ENCODE measurements around the gene LSM6.

LSM6 gene

DNA sequence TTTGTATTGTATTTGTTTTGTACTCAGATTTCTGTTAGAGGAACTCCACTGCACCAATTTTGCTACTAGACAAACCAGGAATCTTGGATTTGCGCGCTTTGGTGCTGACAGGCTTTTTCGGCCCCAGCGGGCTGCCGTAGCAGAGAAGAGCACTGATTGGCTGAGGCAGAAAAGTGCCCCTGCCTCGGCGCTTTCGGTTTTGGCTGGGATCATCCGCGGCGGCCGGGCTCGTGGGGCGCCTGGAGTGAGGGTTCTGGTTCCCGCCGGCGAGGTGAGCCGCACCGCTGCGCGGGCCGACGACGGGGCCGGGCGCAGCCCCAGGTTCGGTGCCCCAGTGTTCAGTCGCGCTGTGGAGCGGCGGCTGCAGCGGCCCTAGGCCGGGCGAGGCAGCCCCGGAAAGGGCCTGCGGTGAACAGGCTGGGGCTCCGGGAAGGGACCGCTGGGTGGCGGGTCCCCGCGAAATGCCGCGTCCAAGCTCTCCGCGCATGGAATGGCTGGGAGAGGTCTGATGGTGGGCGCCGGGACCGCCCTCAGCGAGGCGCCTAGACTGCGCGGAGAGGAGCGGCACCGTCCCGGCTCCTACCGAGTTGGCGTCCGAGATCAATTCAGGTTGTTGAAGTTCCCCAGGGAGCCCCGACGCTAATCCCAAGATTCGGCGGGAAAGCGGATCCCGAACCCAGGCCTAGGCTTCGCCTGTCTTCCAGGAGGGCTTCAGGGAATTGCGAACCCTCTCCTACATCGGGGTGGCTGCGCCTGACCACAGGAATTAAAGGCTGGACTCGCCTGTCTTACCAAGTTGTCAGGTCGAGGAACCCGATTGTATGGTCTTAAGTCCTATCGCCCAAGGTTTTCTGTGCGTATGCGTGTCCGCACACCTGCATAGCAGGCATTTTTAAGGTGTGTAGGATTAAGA is at the start of gene LSM6 (continued):
- TF ChIP-seq, protein P1, sequence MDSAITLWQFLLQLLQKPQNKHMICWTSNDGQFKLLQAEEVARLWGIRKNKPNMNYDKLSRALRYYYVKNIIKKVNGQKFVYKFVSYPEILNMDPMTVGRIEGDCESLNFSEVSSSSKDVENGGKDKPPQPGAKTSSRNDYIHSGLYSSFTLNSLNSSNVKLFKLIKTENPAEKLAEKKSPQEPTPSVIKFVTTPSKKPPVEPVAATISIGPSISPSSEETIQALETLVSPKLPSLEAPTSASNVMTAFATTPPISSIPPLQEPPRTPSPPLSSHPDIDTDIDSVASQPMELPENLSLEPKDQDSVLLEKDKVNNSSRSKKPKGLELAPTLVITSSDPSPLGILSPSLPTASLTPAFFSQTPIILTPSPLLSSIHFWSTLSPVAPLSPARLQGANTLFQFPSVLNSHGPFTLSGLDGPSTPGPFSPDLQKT (IDR thresholded peaks at IDR 0.05; ENCODE audit: borderline replicate concordance, low read depth, low read length), result no peak
- TF ChIP-seq ZNF837 (tag by site-specific recombination; IDR thresholded peaks at IDR 0.05) (no peak), ZBTB17 (tag by site-specific recombination; IDR thresholded peaks at IDR 0.05) (no peak; the same call in 1 of the 2 replicates), ZNF549 (tag by site-specific recombination; IDR thresholded peaks at IDR 0.05) (no peak), ZNF610 (tag by site-specific recombination; IDR thresholded peaks at IDR 0.05; ENCODE audit: borderline replicate concordance) (peak; percentile 52; the same call in 1 of the 2 replicates), ZNF660 (tag by site-specific recombination; IDR thresholded peaks at IDR 0.05) (0 out of 2 replicates have a peak, but pooled peaks have one; percentile 58), ZNF501 (tag by site-specific recombination; IDR thresholded peaks at IDR 0.05) (peak; percentile 62), ZNF544 (tag by site-specific recombination; IDR thresholded peaks at IDR 0.05) (no peak), ZNF830 (tag by site-specific recombination; IDR thresholded peaks at IDR 0.05; ENCODE audit: low read depth) (no peak), ZNF426 (tag by site-specific recombination; IDR thresholded peaks at IDR 0.05) (no peak), ZSCAN30 (tag by site-specific recombination; IDR thresholded peaks at IDR 0.05) (peak; percentile 56; the same call in 1 of the 2 replicates), SP2 (tag by site-specific recombination; IDR thresholded peaks at IDR 0.05) (peak; percentile 48; the same call in 1 of the 2 replicates), ZNF335 (tag by site-specific recombination; conservative IDR thresholded peaks at IDR 0.05) (peak; percentile 71), ZNF302 (tag by site-specific recombination; IDR thresholded peaks at IDR 0.05; ENCODE audit: low read depth) (no peak), ZNF596 (tag by site-specific recombination; IDR thresholded peaks at IDR 0.05) (0 out of 2 replicates have a peak, but pooled peaks have one; percentile 22), ZBTB8A (tag by site-specific recombination; IDR thresholded peaks at IDR 0.05) (peak; percentile 79), ZNF473 (tag by site-specific recombination; IDR thresholded peaks at IDR 0.05) (no peak), ZNF560 (tag by site-specific recombination; IDR thresholded peaks at IDR 0.05; ENCODE audit: borderline replicate concordance) (no peak), ZNF202 (tag by site-specific recombination; IDR thresholded peaks at IDR 0.05; ENCODE audit: borderline replicate concordance) (no peak), GLIS2 (tag by site-specific recombination; IDR thresholded peaks at IDR 0.05) (peak; percentile 35), ZBTB48 (tag by site-specific recombination; IDR thresholded peaks at IDR 0.05) (peak; percentile 70; the same call in 1 of the 2 replicates), ZFP41 (tag by site-specific recombination; IDR thresholded peaks at IDR 0.05; ENCODE audit: borderline replicate concordance) (no peak), HOXA7 (CRISPR knock-in tag; IDR thresholded peaks at IDR 0.05; ENCODE audit: borderline replicate concordance) (no peak), ZBTB1 (tag by site-specific recombination; IDR thresholded peaks at IDR 0.05) (no peak), ZNF530 (tag by site-specific recombination; IDR thresholded peaks at IDR 0.05; ENCODE audit: low read depth) (no peak)
- TF ChIP-seq, protein P2, sequence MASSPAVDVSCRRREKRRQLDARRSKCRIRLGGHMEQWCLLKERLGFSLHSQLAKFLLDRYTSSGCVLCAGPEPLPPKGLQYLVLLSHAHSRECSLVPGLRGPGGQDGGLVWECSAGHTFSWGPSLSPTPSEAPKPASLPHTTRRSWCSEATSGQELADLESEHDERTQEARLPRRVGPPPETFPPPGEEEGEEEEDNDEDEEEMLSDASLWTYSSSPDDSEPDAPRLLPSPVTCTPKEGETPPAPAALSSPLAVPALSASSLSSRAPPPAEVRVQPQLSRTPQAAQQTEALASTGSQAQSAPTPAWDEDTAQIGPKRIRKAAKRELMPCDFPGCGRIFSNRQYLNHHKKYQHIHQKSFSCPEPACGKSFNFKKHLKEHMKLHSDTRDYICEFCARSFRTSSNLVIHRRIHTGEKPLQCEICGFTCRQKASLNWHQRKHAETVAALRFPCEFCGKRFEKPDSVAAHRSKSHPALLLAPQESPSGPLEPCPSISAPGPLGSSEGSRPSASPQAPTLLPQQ (tag by site-specific recombination; IDR thresholded peaks at IDR 0.05), result peak; percentile 65
- TF ChIP-seq, protein P3, sequence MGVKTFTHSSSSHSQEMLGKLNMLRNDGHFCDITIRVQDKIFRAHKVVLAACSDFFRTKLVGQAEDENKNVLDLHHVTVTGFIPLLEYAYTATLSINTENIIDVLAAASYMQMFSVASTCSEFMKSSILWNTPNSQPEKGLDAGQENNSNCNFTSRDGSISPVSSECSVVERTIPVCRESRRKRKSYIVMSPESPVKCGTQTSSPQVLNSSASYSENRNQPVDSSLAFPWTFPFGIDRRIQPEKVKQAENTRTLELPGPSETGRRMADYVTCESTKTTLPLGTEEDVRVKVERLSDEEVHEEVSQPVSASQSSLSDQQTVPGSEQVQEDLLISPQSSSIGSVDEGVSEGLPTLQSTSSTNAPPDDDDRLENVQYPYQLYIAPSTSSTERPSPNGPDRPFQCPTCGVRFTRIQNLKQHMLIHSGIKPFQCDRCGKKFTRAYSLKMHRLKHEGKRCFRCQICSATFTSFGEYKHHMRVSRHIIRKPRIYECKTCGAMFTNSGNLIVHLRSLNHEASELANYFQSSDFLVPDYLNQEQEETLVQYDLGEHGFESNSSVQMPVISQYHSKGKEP (tag by site-specific recombination; IDR thresholded peaks at IDR 0.05), result no peak
- TF ChIP-seq, protein P4, sequence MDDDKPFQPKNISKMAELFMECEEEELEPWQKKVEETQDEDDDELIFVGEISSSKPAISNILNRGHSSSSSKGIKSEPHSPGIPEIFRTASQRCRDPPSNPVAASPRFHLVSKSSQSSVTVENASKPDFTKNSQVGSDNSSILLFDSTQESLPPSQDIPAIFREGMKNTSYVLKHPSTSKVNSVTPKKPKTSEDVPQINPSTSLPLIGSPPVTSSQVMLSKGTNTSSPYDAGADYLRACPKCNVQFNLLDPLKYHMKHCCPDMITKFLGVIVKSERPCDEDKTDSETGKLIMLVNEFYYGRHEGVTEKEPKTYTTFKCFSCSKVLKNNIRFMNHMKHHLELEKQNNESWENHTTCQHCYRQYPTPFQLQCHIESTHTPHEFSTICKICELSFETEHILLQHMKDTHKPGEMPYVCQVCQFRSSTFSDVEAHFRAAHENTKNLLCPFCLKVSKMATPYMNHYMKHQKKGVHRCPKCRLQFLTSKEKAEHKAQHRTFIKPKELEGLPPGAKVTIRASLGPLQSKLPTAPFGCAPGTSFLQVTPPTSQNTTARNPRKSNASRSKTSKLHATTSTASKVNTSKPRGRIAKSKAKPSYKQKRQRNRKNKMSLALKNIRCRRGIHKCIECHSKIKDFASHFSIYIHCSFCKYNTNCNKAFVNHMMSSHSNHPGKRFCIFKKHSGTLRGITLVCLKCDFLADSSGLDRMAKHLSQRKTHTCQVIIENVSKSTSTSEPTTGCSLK (tag by site-specific recombination; IDR thresholded peaks at IDR 0.05), result no peak
- TF ChIP-seq, protein P5, sequence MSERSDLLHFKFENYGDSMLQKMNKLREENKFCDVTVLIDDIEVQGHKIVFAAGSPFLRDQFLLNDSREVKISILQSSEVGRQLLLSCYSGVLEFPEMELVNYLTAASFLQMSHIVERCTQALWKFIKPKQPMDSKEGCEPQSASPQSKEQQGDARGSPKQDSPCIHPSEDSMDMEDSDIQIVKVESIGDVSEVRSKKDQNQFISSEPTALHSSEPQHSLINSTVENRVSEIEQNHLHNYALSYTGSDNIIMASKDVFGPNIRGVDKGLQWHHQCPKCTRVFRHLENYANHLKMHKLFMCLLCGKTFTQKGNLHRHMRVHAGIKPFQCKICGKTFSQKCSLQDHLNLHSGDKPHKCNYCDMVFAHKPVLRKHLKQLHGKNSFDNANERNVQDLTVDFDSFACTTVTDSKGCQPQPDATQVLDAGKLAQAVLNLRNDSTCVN (tag by site-specific recombination; optimal IDR thresholded peaks at IDR 0.05), result peak; percentile 72
- TF ChIP-seq, protein P6, sequence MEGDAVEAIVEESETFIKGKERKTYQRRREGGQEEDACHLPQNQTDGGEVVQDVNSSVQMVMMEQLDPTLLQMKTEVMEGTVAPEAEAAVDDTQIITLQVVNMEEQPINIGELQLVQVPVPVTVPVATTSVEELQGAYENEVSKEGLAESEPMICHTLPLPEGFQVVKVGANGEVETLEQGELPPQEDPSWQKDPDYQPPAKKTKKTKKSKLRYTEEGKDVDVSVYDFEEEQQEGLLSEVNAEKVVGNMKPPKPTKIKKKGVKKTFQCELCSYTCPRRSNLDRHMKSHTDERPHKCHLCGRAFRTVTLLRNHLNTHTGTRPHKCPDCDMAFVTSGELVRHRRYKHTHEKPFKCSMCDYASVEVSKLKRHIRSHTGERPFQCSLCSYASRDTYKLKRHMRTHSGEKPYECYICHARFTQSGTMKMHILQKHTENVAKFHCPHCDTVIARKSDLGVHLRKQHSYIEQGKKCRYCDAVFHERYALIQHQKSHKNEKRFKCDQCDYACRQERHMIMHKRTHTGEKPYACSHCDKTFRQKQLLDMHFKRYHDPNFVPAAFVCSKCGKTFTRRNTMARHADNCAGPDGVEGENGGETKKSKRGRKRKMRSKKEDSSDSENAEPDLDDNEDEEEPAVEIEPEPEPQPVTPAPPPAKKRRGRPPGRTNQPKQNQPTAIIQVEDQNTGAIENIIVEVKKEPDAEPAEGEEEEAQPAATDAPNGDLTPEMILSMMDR (tag by site-specific recombination; IDR thresholded peaks at IDR 0.05), result peak; percentile 58
